Astrocyte of the spinal cord (primary cell): ENCODE measurements around the gene RAE1.

Source experiments
- DNase-seq: peaks from one replicate; pipeline ENCODE4 v3.0.0; 2011; ENCODE audit warnings: low read depth, low spot score
- H3K4me3 ChIP-seq: 2 replicates; pipeline ENCODE4 v1.5.1; 2011; ENCODE audit warnings: low read depth, mild to moderate bottlenecking, low read length, moderate library complexity
- CTCF ChIP-seq: IDR thresholded peaks from 2 replicates; pipeline ENCODE4 v1.5.1; 2012; ENCODE audit warnings: low read depth, mild to moderate bottlenecking, low read length, inconsistent platforms
- in situ Hi-C: cut with HindIII; loops from 2 replicates; pipeline ENCODE4 v1.10.0; 2017; ENCODE audit warnings: low sequenced_read_pairs

RAE1 gene

GRCh38 chr20:57317789-57318371 is 33.2 kb upstream of the RAE1 start:
- TF ChIP-seq CTCF = no peak
- no peak overlapping the region for H3K4me3 ChIP-seq
- no peak for DNase-seq
- in situ Hi-C loops = no loop called here

GRCh38 chr20:57319584-57319983 is 31.5 kb upstream of the RAE1 start:
- H3K4me3 ChIP-seq = no peak overlapping the region
- in situ Hi-C loops = no loop called here
- no peak for DNase-seq
- no peak for TF ChIP-seq CTCF

- in situ Hi-C loops = no loop called here
- no peak for DNase-seq
- H3K4me3 ChIP-seq = no peak overlapping the region
- TF ChIP-seq CTCF = no peak
Observed at GRCh38 chr20:57320358-57320757, 30.7 kb upstream of the RAE1 start.

- DNase-seq = no peak
- no peak overlapping the region for H3K4me3 ChIP-seq
- TF ChIP-seq CTCF = no peak
- in situ Hi-C loops = no loop called here
Observed at GRCh38 chr20:57321142-57321541, 29.9 kb upstream of the RAE1 start.

GRCh38 chr20:57322476-57322875 is 28.6 kb upstream of the RAE1 start:
- no peak for DNase-seq
- in situ Hi-C loops = no loop called here
- no peak for TF ChIP-seq CTCF
- H3K4me3 ChIP-seq = no peak overlapping the region

GRCh38 chr20:57323034-57323433 is 28.0 kb upstream of the RAE1 start:
- TF ChIP-seq CTCF = no peak
- H3K4me3 ChIP-seq = no peak overlapping the region
- no peak for DNase-seq
- in situ Hi-C loops = no loop called here
